Duodenal mucosa (tissue), 2 donors: ENCODE results near the gene MRPL57.
"Not testable (repeated sequence)": the region's sequence is repeated elsewhere in the genome, so short reads cannot be mapped to it uniquely, and the experiment has no call there.

ENCODE experiments used
- H3K27ac ChIP-seq: one replicate; pipeline ENCODE4 v1.7.0; 2013; ENCODE audit warnings: low read depth, low read length
- H3K27me3 ChIP-seq, 2 donors: one replicate each; pipeline ENCODE4 v1.7.0; 2013; ENCODE audit warnings: low read length in 2 of 2, control low read depth in 1 of 2; ENCODE audit not compliant: insufficient read depth in 2 of 2, control insufficient read depth in 1 of 2
- H3K36me3 ChIP-seq, 2 donors: one replicate each; pipeline ENCODE4 v1.7.0; 2013; ENCODE audit warnings: low read length in 2 of 2, control low read depth in 1 of 2; ENCODE audit not compliant: insufficient read depth in 2 of 2, control insufficient read depth in 1 of 2
- H3K4me1 ChIP-seq, 2 donors: one replicate each; pipeline ENCODE4 v1.7.0; 2013; ENCODE audit warnings: low read length in 2 of 2, control low read depth in 1 of 2; ENCODE audit not compliant: insufficient read depth in 2 of 2, control insufficient read depth in 1 of 2
- H3K4me3 ChIP-seq, 2 donors: one replicate each; pipeline ENCODE4 v1.7.0; 2013; ENCODE audit warnings: low read length in 2 of 2, low read depth in 1 of 2
- H3K9ac ChIP-seq, 2 donors: one replicate each; pipeline ENCODE4 v1.7.0; 2013; ENCODE audit warnings: low read length in 2 of 2, low read depth in 1 of 2
- H3K9me3 ChIP-seq, 2 donors: one replicate each; pipeline ENCODE4 v1.7.0; 2013; ENCODE audit warnings: low read length in 2 of 2, control low read depth in 1 of 2; ENCODE audit not compliant: control insufficient read depth in 1 of 2

The MRPL57 gene

DNA sequence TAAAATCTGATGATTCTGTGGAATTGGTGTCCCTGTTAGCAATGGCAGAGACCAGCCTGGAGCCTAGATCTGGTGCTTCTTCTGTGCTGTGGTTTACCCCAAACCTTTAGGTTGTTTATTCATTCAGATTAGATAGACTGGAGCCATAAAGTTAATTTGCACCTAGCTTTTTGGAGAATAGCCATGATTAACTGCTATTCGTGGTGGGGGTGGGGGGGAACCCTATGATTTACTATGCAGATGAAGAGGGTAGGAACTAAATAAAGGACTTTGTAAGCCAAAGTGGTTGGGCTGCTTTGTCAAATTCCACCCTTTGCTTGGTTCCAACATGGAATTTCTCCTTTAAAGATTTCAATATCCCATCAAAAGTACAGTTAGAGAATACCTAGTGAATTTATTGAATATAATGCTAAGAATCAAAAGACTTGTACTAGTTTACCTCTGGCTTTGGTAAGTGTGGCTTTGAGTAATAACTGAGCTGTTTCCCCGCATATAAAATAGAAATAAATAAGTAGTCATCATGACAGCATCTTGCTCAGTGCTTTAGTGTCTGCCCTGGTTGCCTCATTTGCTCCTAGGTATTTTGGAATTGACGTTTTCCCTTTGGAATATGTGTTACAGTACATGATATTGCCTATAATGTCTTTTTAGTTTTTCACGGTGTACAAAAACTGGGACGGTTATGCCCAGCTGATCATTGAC is 27.8 kb upstream of the MRPL57 start:
- H3K36me3 ChIP-seq = peaks cover 13 to 23% of the 10 kb centered on the region in 2 donors
- no peak overlapping the region for H3K9ac ChIP-seq
- no peaks in the 10 kb centered on the region for H3K9me3 ChIP-seq
- H3K27ac ChIP-seq = no peak overlapping the region
- H3K4me3 ChIP-seq = no peak overlapping the region
- peaks cover 0 to 2% of the 10 kb centered on the region in 2 donors for H3K4me1 ChIP-seq
- no peaks in the 10 kb centered on the region for H3K27me3 ChIP-seq

DNA sequence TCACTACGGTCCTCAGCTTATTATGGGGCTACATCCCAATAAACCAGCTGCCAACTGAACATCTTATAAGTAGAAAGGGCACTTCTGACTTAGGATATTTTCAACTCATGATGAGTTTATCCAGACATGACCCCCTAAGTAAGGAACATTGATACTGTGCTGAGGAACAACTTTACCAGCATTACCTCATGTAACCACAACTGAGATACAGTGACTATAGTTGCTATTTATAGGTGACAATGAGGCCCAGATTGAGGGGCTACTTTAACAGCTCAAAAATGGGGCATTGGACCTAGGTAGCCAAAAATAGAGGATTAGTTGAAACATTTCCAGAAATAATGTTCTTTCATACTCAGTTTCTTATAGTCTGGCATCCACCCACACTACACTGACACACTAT is 26.9 kb upstream of the MRPL57 start:
- Histone ChIP-seq H3K9ac (no peak overlapping the region), H3K27ac (no peak overlapping the region), H3K9me3 (no peaks in the 10 kb centered on the region), H3K4me1 (no peaks in the 10 kb centered on the region), H3K4me3 (no peak overlapping the region), H3K36me3 (peaks cover 13 to 21% of the 10 kb centered on the region in 2 donors), H3K27me3 (no peaks in the 10 kb centered on the region)

DNA sequence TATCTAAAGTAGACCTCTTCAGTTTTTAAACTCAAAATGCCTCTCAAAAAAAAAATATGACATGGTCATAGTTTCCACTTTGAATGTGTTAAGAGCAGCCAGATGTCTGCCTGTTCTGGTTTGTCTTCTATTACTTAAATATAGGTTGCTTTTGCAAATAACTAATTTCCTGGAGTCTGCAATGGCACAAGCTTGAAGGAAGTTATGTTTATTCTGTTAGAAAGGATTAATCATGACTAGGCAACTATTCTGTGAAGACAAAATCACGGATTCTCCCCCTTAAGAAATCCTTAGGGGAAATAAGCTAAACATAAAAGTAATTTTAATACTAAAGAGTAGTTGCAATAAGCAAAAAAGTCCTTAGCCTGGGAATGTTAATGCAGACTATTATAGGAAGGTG is 26.4 kb upstream of the MRPL57 start:
- Histone ChIP-seq H3K4me1 (no peaks in the 10 kb centered on the region), H3K9me3 (no peaks in the 10 kb centered on the region), H3K4me3 (no peak overlapping the region), H3K27me3 (no peaks in the 10 kb centered on the region), H3K36me3 (peaks cover 13 to 20% of the 10 kb centered on the region in 2 donors), H3K9ac (no peak overlapping the region), H3K27ac (no peak overlapping the region)

DNA sequence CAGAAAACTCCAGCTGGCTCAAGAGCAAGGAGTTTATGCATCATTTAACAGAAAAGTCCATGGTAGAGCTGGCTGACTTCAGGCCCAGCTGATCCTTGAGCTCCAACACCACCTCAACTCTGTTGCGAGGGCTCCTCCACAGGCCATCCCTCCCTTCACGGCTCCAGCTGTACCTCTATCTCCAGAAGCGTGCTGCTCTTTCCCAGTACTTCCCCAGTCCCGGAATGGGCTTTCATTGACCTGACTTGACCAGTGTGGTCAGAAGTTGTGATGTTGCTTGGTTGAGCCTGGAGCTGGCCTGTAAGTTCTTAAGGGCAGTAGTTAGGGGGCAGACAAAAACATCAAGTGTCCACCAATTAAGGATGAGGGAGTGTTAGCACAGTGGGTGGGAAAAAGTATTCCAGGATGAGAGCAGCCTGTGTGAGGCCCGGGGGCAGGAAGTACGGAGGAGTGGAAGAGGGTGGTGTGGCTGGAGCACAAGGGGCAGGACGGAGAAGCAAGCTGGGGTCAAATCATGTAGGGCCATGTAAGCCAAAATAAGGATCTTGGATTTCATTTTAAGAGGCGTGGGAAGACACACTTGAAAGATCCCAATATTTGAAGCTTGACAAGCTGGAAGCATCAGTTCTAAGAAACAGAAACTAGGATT is 24.1 kb upstream of the MRPL57 start:
- Histone ChIP-seq H3K9me3 (no peaks in the 10 kb centered on the region), H3K4me1 (no peaks in the 10 kb centered on the region), H3K36me3 (peaks cover 8 to 11% of the 10 kb centered on the region in 2 donors), H3K4me3 (no peak overlapping the region), H3K9ac (no peak overlapping the region), H3K27me3 (no peaks in the 10 kb centered on the region), H3K27ac (no peak overlapping the region)

DNA sequence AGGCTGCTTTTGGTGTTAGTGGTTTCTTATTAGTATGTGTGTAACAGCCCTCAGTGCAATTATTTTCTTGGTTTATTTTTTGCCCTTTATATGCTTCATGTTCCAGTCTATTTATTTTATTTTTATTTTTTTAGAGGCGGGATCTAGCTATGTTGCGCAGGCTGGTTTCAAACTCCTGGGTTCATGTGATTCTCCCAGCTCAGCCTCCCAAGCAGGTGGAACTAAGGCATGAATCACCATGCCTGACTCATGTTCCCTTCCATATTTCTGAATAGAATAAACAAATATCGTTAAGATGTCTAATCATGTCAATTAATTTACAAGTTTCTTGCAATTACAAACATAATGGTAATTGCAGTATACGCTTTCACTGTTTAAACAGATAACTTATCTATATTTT is 11.8 kb upstream of the MRPL57 start:
- no peaks in the 10 kb centered on the region for H3K4me1 ChIP-seq
- H3K36me3 ChIP-seq = no peaks in the 10 kb centered on the region
- no peaks in the 10 kb centered on the region for H3K27me3 ChIP-seq
- H3K27ac ChIP-seq = no peak overlapping the region
- H3K9ac ChIP-seq = no peak overlapping the region
- no peaks in the 10 kb centered on the region for H3K9me3 ChIP-seq
- H3K4me3 ChIP-seq = no peak overlapping the region

DNA sequence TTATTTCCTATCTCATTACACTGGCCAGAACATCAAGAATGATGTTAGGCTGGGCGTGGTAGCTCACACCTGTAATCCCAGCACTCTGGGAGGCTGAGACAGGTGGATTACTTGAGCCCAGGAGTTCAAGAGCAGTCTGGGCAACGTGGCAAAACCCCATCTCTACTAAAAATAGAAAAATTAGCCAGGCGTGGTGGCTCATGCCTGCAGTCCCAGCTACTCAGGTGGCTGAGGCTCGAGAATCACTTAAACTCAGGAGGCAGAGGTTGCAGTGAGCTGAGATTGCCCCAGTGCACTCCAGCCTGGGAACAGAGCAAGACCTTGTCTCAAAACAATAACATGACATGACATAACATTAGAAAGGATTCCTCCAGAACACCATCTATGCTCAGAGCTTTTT is 10.9 kb upstream of the MRPL57 start:
- not testable (repeated sequence) for H3K4me3 ChIP-seq, H3K36me3 ChIP-seq, H3K9me3 ChIP-seq, H3K4me1 ChIP-seq, H3K27ac ChIP-seq, H3K27me3 ChIP-seq, H3K9ac ChIP-seq

DNA sequence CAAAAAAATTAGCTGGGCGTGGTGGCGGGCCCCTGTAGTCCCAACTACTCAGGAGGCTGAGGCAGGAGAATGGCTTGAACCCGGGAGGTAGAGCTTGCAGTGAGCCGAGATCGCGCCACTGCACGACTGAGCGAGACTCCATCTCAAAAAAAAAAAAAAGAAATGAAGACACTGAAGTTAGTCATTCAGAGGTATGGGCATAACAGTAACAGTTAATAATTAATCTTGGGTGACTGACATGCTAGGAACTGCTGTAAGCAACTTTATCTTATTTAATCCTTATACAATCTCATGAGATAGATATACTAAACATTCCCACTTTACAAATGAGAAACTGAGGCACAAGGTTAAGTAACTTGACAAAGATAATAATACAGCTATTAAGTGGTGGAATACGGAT is 5.0 kb upstream of the MRPL57 start:
- H3K9ac ChIP-seq = no peak overlapping the region
- no peaks in the 10 kb centered on the region for H3K9me3 ChIP-seq
- no peak overlapping the region for H3K27ac ChIP-seq
- H3K36me3 ChIP-seq = no peaks in the 10 kb centered on the region
- no peaks in the 10 kb centered on the region for H3K27me3 ChIP-seq
- H3K4me1 ChIP-seq = peaks cover 0 to 6% of the 10 kb centered on the region in 2 donors
- H3K4me3 ChIP-seq = no peak overlapping the region

DNA sequence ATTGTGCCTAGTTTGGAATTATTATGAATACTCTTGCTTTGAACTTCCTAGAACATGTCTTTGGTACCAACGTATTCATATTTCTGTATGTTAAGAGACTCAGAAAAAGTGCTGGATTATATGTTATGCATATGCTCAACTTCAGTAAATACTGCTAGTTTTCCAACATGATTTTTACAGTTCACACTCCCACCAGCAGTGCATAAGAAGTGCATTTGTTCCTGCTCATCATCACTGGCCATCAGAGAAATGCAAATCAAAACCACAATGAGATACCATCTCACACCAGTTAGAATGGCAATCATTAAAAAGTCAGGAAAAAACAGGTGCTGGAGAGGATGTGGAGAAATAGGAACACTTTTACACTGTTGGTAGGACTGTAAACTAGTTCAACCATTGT is 2.7 kb upstream of the MRPL57 start:
- H3K36me3 ChIP-seq, H3K9ac ChIP-seq, H3K27me3 ChIP-seq, H3K9me3 ChIP-seq, H3K27ac ChIP-seq, H3K4me3 ChIP-seq: not testable (repeated sequence)
- peaks cover 4 to 14% of the 10 kb centered on the region in 2 donors for H3K4me1 ChIP-seq

DNA sequence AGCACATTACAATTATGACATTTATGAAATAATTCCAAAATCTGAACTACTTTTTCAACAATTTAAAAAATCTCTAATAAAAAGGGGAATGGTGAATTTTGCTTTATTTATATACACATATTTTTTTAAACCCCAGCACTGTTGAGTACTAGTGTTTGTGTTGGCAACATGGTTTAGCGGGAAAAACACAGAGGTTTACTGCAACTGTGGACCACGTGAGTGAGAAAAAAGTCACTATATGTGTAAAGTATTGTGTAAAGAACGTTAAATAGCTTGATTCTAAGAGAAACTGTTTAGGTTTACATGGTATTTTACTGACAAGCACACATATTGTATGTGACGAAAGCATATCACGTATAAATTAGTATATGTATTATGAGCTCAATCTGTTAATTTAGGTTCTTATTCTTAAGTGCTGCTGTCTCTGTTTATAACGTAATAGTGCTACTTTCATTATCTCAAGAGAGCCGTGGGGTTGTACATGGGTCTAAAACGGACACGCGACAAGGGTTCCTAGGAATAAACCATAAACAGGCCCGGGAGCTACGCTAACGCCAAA is 723 bp upstream of the MRPL57 start:
- H3K36me3 ChIP-seq = no peaks in the 10 kb centered on the region
- H3K9ac ChIP-seq = peak overlapping the region; percentile 80 to 96
- H3K27ac ChIP-seq = no peak overlapping the region
- H3K27me3 ChIP-seq = no peaks in the 10 kb centered on the region
- H3K4me3 ChIP-seq = peak overlapping the region; percentile 91 to 94
- no peaks in the 10 kb centered on the region for H3K9me3 ChIP-seq
- peaks cover 4 to 14% of the 10 kb centered on the region in 2 donors for H3K4me1 ChIP-seq

DNA sequence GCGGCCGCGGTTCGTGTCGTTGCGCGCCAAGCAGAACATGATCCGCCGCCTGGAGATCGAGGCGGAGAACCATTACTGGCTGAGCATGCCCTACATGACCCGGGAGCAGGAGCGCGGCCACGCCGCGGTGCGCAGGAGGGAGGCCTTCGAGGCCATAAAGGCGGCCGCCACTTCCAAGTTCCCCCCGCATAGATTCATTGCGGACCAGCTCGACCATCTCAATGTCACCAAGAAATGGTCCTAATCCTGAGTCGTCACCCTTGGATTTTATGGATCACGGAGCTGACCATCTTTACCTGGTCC is 475 bp downstream of the MRPL57 start:
- Histone ChIP-seq H3K4me3 (peak overlapping the region; percentile 91 to 94), H3K9ac (peak overlapping the region; percentile 96), H3K36me3 (no peaks in the 10 kb centered on the region), H3K27ac (peak overlapping the region; percentile 97), H3K9me3 (no peaks in the 10 kb centered on the region), H3K4me1 (peaks cover 4 to 14% of the 10 kb centered on the region in 2 donors), H3K27me3 (no peaks in the 10 kb centered on the region)
